ENCODE measurements around the gene INTS7. TPM values are rescaled to one million over a fixed set of nuclear protein-coding genes. Genes with fewer than 3 reads are reported as not detected.

Gene INTS7
- total RNA-seq, 4 donors from 2014 or later: 13.5 to 22.3 (median 18.2) TPM

DNA sequence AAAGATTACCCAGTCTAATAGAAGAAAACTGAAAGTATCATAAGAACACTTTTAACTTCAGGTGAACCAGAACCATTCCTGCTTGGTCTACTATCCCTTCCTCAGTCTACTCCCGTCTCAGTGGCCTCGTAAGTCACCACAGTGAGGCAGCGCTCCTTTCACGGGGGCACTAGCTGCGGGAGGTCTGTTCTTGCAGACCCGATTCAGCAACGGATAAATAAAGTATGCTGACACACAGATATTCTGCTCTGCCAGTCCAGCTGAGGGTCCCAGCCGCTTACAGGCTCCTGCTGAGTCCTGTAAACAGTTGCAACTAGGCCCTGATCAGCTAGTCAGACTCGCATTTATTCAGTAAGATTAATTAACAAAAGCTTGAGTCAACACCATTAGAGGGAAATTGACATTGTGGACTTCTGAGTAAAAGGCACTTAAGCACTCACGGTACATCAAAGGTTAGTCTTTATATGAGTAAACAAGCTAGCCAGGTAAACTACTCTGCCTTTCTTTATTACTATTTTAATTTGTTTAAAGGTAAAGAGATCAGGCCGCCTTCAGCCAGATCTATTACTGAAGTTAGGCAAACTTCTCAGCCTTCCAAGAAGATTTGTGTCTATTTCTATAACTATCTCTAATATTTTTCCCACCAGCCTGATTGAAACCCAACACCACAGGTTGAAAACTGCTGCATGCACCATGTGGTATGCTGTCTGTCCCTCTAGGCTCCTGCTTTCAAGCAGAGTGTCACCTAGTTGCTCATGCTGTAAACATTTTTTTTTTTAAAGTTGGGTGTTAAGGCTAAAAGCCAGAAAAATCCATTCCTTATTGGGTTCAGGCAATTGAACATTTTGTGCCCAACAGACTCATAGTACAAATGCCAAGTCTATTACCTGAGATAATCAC lies 87.7 kb downstream of the INTS7 start:
- peaks cover 13% of the 10 kb centered on the region for H3K36me3 ChIP-seq
- H3K27me3 ChIP-seq: no peaks in the 10 kb centered on the region
- TF ChIP-seq EP300 (IDR thresholded peaks at IDR 0.05) (no peak), POLR2AphosphoS5 (IDR thresholded peaks at IDR 0.05) (no peak), POLR2A (IDR thresholded peaks at IDR 0.05) (no peak)
- TF ChIP-seq, protein P1, sequence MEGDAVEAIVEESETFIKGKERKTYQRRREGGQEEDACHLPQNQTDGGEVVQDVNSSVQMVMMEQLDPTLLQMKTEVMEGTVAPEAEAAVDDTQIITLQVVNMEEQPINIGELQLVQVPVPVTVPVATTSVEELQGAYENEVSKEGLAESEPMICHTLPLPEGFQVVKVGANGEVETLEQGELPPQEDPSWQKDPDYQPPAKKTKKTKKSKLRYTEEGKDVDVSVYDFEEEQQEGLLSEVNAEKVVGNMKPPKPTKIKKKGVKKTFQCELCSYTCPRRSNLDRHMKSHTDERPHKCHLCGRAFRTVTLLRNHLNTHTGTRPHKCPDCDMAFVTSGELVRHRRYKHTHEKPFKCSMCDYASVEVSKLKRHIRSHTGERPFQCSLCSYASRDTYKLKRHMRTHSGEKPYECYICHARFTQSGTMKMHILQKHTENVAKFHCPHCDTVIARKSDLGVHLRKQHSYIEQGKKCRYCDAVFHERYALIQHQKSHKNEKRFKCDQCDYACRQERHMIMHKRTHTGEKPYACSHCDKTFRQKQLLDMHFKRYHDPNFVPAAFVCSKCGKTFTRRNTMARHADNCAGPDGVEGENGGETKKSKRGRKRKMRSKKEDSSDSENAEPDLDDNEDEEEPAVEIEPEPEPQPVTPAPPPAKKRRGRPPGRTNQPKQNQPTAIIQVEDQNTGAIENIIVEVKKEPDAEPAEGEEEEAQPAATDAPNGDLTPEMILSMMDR (IDR thresholded peaks at IDR 0.05): no peak
- no peak for DNase-seq (ENCODE audit: low spot score in 2 of 2)
- H3K9me3 ChIP-seq: no peaks in the 10 kb centered on the region
- peaks cover 6% of the 10 kb centered on the region for H3K4me1 ChIP-seq
- 83% methylated on average over 11 of the region's 11 CpGs for WGBS
- H3K27ac ChIP-seq: no peak overlapping the region
- no peak overlapping the region for H3K4me3 ChIP-seq

DNA sequence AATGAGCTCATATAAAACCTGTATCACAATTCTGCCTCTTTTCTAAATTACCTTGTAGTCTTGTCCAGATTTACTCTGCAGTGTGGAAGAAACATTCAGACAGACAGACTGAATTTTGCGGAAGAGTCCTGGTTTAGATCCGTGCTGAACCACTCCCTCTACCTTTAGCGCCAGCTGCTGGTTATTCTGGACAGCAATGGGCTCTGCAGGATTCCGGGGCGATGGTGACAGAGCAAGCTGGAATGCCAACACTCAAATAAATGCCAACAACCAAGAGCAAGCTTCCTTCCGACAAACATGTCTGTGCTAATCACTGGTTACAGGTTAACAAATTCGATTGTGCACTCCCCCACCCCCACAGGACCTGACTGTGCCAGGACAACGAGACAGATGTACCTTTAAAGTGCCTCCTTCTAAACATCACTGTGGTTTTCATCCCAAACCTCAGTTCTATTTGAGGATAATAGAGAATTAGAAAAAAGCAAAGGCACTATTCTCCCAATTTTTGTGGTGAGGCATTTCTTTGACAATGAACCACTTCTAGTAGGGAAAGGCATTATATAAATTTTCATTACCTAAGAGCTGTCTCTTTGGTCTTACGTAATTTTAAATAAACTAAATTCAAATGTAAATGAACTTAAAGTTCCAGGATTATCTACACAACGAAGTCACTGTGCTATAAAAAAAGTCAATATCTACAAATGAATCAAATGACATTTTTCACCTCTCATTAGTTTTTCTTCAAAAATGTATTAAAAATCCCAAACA lies 90.4 kb downstream of the INTS7 start:
- Histone ChIP-seq H3K27me3 (no peaks in the 10 kb centered on the region), H3K36me3 (peaks cover 14% of the 10 kb centered on the region), H3K4me3 (no peak overlapping the region), H3K9me3 (no peaks in the 10 kb centered on the region), H3K27ac (no peak overlapping the region), H3K4me1 (peaks cover 6% of the 10 kb centered on the region)
- 44% methylated on average over 10 of the region's 10 CpGs for WGBS
- no peak for DNase-seq (ENCODE audit: low spot score in 2 of 2)
- TF ChIP-seq EP300 (IDR thresholded peaks at IDR 0.05): no peak
- TF ChIP-seq, protein P1 (IDR thresholded peaks at IDR 0.05): peak in 1 of 2 donors; percentile 37

DNA sequence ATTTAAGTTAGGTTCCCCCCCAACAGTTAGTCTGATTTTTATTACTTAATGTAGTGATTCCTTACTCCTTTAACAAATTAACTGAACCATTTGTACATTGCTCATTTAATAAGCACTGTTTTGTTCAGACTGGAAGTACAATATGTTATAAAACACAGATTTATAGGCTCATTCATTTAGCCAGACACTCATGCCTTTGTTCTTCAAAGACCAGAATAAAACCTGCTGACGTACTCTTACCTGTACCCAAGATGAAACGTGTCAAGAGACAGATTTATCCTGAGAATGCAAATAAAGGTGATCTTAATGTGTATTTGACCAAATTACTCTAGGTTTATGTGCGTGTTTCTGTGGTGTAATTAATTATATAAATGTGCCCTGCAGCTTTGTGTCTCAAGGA lies 92.8 kb downstream of the INTS7 start:
- no peak overlapping the region for H3K27ac ChIP-seq
- no peaks in the 10 kb centered on the region for H3K27me3 ChIP-seq
- peaks cover 8% of the 10 kb centered on the region for H3K36me3 ChIP-seq
- H3K4me3 ChIP-seq: no peak overlapping the region
- no peak for DNase-seq (ENCODE audit: low spot score in 2 of 2)
- 84% methylated on average over 3 of the region's 3 CpGs for WGBS
- H3K4me1 ChIP-seq: peaks cover 13% of the 10 kb centered on the region
- H3K9me3 ChIP-seq: no peaks in the 10 kb centered on the region
- TF ChIP-seq POLR2A (IDR thresholded peaks at IDR 0.05) (no peak), EP300 (IDR thresholded peaks at IDR 0.05) (no peak), POLR2AphosphoS5 (IDR thresholded peaks at IDR 0.05) (no peak)
- TF ChIP-seq, protein P1 (IDR thresholded peaks at IDR 0.05): no peak

DNA sequence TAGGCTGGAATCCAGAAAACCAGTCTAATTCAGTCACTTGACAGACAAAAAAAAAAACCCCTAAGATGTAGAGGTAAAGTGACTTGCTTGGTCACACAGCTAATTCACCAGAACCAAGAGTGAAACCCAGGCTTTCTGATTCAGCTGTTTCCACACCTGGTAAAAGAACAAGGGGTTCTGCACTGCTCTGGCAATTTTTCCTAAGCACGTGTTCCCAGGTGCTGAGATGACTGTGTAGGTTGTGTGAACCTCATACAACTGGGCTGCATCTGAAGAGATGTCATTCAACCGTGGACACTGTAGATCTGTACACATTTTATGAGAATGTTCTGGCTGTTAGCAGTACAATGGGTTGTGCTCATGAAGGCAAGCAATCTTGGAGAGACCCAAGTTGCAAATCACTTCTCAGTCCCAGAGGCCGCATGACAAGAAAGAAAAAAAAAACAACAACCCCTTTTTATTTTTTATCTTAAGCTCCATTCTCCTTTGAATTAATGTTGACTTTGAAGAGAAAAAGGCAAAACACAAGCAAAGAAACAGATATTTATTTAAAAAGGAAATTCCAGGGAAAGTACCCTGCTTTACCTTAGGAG lies 95.4 kb downstream of the INTS7 start:
- no peak overlapping the region for H3K27ac ChIP-seq
- WGBS: 75% methylated on average over 3 of the region's 3 CpGs
- no peak for DNase-seq (ENCODE audit: low spot score in 2 of 2)

More for the DNA sequence above, 95.4 kb downstream of the INTS7 start:
- H3K4me3 ChIP-seq: no peak overlapping the region
- peaks cover 8% of the 10 kb centered on the region for H3K4me1 ChIP-seq
- peaks cover 8% of the 10 kb centered on the region for H3K36me3 ChIP-seq
- no peaks in the 10 kb centered on the region for H3K9me3 ChIP-seq
- H3K27me3 ChIP-seq: no peaks in the 10 kb centered on the region
- no peak for TF ChIP-seq EP300 (IDR thresholded peaks at IDR 0.05)
- TF ChIP-seq POLR2A (IDR thresholded peaks at IDR 0.05): no peak
- TF ChIP-seq, protein P1 (IDR thresholded peaks at IDR 0.05): no peak
- TF ChIP-seq POLR2AphosphoS5 (IDR thresholded peaks at IDR 0.05): no peak

Measured in suprapubic skin (tissue), 4 donors.